K562 (cell line): ENCODE measurements around the gene POMGNT1. TPM values are rescaled to one million over a fixed set of nuclear protein-coding genes. Genes with fewer than 3 reads are reported as not detected.

ENCODE experiments used
- CAMTA2 ChIP-seq: fragments of 250-450 bp; sonication (Bioruptor Pico); conservative IDR thresholded peaks from 2 replicates; pipeline ENCODE4 v1.5.1; 2022
- ELF1 ChIP-seq: fragments of 200-800 bp; sonication (Bioruptor generic); IDR thresholded peaks from 2 replicates; pipeline ENCODE4 v1.6.1; 2016; ENCODE audit warnings: missing genetic modification characterization, missing compliant biosample characterization
- ELF4 ChIP-seq: fragments of 450-650 bp; formaldehyde crosslinking; IDR thresholded peaks from 2 replicates; pipeline ENCODE4 v1.4.0; 2022; ENCODE audit warnings: missing genetic modification characterization
- FOXP4 ChIP-seq: sonication (generic); formaldehyde crosslinking; IDR thresholded peaks from 2 replicates; pipeline ENCODE4 v1.8.0; 2022; ENCODE audit warnings: mild to moderate bottlenecking, missing genetic modification reagents, borderline replicate concordance
- KDM1A ChIP-seq, 2 experiments: fragments of 450-650 bp; IDR thresholded peaks; 2 replicates each; pipeline ENCODE4 v1.6.1; 2016; ENCODE audit warnings: mild to moderate bottlenecking in 2 of 2
- KDM5B ChIP-seq: fragments of 200-600 bp; sonication (generic); IDR thresholded peaks from 2 replicates; pipeline ENCODE4 v1.6.1; 2012; ENCODE audit warnings: low read depth, mild to moderate bottlenecking, moderate library complexity, low read length, control low read depth, inconsistent platforms; ENCODE audit not compliant: insufficient replicate concordance
- KLF13 ChIP-seq: fragments of 450-650 bp; IDR thresholded peaks from 2 replicates; pipeline ENCODE4 v1.6.1; 2016; ENCODE audit warnings: missing genetic modification characterization, low read depth, mild to moderate bottlenecking, missing compliant biosample characterization, moderate library complexity, borderline replicate concordance
- LEF1 ChIP-seq: fragments of 450-650 bp; IDR thresholded peaks from 2 replicates; pipeline ENCODE4 v1.6.1; 2016; ENCODE audit warnings: mild to moderate bottlenecking
- MED1 ChIP-seq: sonication (generic); formaldehyde crosslinking; IDR thresholded peaks from 2 replicates; pipeline ENCODE4 v1.8.1; 2023; ENCODE audit warnings: missing genetic modification reagents, borderline replicate concordance
- PHB2 ChIP-seq: fragments of 450-650 bp; IDR thresholded peaks from 2 replicates; pipeline ENCODE4 v1.6.1; 2017; ENCODE audit warnings: low read depth
- RB1 ChIP-seq: fragments of 450-650 bp; IDR thresholded peaks from 2 replicates; pipeline ENCODE4 v1.6.1; 2017; ENCODE audit warnings: low read depth, mild to moderate bottlenecking
- RCOR1 ChIP-seq, 2 experiments: IDR thresholded peaks; 2 replicates each; pipeline ENCODE4 v1.6.1; 2012; ENCODE audit warnings: low read depth in 2 of 2, low read length in 2 of 2, borderline replicate concordance in 1 of 2, improper control_type of control experiment in 1 of 2
- SIN3A ChIP-seq, 2 experiments: fragments of 150-350 bp in 1 of 2; IDR thresholded peaks; 2 replicates each; pipeline ENCODE4 v1.6.1; 2011 to 2016; ENCODE audit warnings: borderline replicate concordance in 2 of 2, low read depth in 2 of 2, low read length in 2 of 2, mild to moderate bottlenecking in 2 of 2, moderate library complexity in 2 of 2; ENCODE audit not compliant: control insufficient read depth in 1 of 2
- WHSC1 ChIP-seq: IDR thresholded peaks from one replicate; pipeline ENCODE4 v1.6.1; 2012; ENCODE audit warnings: low read length, control low read depth, inconsistent platforms
- XRCC5 ChIP-seq: fragments of 200-400 bp; formaldehyde crosslinking; IDR thresholded peaks from 2 replicates; pipeline ENCODE4 v1.6.1; 2017; ENCODE audit warnings: low read depth, mild to moderate bottlenecking, low read length
- ZNF316 ChIP-seq: fragments of 450-650 bp; IDR thresholded peaks from 2 replicates; pipeline ENCODE4 v1.6.1; 2016
- ZNF609 ChIP-seq: sonication (generic); formaldehyde crosslinking; IDR thresholded peaks from 2 replicates; pipeline ENCODE4 v1.8.1; 2023; ENCODE audit warnings: missing genetic modification reagents, mild to moderate bottlenecking, borderline replicate concordance
- ZNF717 ChIP-seq: fragments of 250-450 bp; sonication (Bioruptor Pico); IDR thresholded peaks from 2 replicates; pipeline ENCODE4 v1.5.0; 2021
- polyA plus RNA-seq, 8 experiments: library from polyadenylated mRNA; depleted of rRNA in 4 of 8; stranded (reverse) in 5 of 8; unstranded in 3 of 8; fragments of >200 nt; fragmentation: Nextera tagmentation in 2 of 8; fragmentation: Illumina TruSeq in 1 of 8; extraction: Ambion mirVana in 2 of 8; extraction: Trizol in 1 of 8; gene quantifications; 2 replicates each; pipeline versions ENCODE4 v1.2.1 to v1.2.3, GENCODE V29; 2011 to 2014; ENCODE audit warnings: inconsistent platforms in 1 of 8, missing spikeins in 1 of 8
- total RNA-seq, 7 experiments: library from RNA; depleted of rRNA in 6 of 7; stranded (reverse); fragments of >200 nt in 6 of 7; fragmentation: Illumina TruSeq in 2 of 7; extraction: Trizol in 2 of 7; gene quantifications; 2 replicates each; pipeline versions ENCODE4 v1.2.1 to v1.2.3, GENCODE V29; 2011 to 2021; ENCODE audit warnings: low replicate concordance in 1 of 7
- TF ChIP-seq, protein P1 (sequence below): fragments of 450-650 bp; IDR thresholded peaks from 2 replicates; pipeline ENCODE4 v1.6.1; 2014; ENCODE audit warnings: low read depth, mild to moderate bottlenecking, moderate library complexity, borderline replicate concordance

POMGNT1 gene
- total and polyA plus RNA-seq, 9 of the 15 experiments (the other 6 are each of a cell fraction or from before 2014, with no cell fraction given), result 14.1 to 58.9 (median 37.8) TPM

GRCh38 chr1:46159516-46159915, 38.7 kb downstream of the POMGNT1 start (continued):
- TF ChIP-seq KLF13, result no peak
- no peak for TF ChIP-seq KDM5B
- TF ChIP-seq ELF1 (tag), result no peak
- no peak for TF ChIP-seq RB1
- TF ChIP-seq, protein P1, sequence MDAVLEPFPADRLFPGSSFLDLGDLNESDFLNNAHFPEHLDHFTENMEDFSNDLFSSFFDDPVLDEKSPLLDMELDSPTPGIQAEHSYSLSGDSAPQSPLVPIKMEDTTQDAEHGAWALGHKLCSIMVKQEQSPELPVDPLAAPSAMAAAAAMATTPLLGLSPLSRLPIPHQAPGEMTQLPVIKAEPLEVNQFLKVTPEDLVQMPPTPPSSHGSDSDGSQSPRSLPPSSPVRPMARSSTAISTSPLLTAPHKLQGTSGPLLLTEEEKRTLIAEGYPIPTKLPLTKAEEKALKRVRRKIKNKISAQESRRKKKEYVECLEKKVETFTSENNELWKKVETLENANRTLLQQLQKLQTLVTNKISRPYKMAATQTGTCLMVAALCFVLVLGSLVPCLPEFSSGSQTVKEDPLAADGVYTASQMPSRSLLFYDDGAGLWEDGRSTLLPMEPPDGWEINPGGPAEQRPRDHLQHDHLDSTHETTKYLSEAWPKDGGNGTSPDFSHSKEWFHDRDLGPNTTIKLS, result no peak
- TF ChIP-seq LEF1, result no peak
- no peak for TF ChIP-seq ZNF717 (CRISPR knock-in tag)
- 0 out of 2 replicates have a peak, but pooled peaks have one; percentile 2 for TF ChIP-seq ZNF316
- no peak for TF ChIP-seq ZNF609
- no peak for TF ChIP-seq CAMTA2 (CRISPR knock-in tag)
- peak; percentile 57 to 65; a peak in 3 of 4 replicates for TF ChIP-seq KDM1A (IDR thresholded peaks at IDR 0.05)
- no peak for TF ChIP-seq WHSC1
- no peak for TF ChIP-seq FOXP4 (CRISPR knock-in tag)
- no peak for TF ChIP-seq XRCC5
- peak; percentile 83; the same call in 1 of the 2 replicates for TF ChIP-seq ELF4 (CRISPR knock-in tag)
- 0 out of 4 replicates have a peak, but pooled peaks of 1 of the 2 experiments have one; percentile 15 for TF ChIP-seq RCOR1 (IDR thresholded peaks at IDR 0.05; ENCODE audit: borderline replicate concordance in 1 of 2, low read depth in 2 of 2, low read length in 2 of 2)
- TF ChIP-seq PHB2, result peak; percentile 61; the same call in 1 of the 2 replicates
- no peak for TF ChIP-seq MED1 (CRISPR knock-in tag)
- TF ChIP-seq SIN3A (IDR thresholded peaks at IDR 0.05; ENCODE audit: borderline replicate concordance in 2 of 2, control insufficient read depth in 1 of 2, low read depth in 2 of 2, low read length in 2 of 2), result 0 out of 4 replicates have a peak, but pooled peaks of 1 of the 2 experiments have one; percentile 14
